Stimulated activated CD8-positive, alpha-beta memory T cell treated with anti-CD3 and anti-CD28 coated beads, Interleukin-12 subunit alpha, Interleukin-12 subunit beta, amount 100 ng/mL, for 24 hours (primary cell): ENCODE data around the gene TRIM68.

ENCODE experiments used
- DNase-seq: peaks from one replicate; pipeline ENCODE4 v3.0.0-alpha.2; 2020; ENCODE audit errors: extremely low read depth

The TRIM68 gene

DNA sequence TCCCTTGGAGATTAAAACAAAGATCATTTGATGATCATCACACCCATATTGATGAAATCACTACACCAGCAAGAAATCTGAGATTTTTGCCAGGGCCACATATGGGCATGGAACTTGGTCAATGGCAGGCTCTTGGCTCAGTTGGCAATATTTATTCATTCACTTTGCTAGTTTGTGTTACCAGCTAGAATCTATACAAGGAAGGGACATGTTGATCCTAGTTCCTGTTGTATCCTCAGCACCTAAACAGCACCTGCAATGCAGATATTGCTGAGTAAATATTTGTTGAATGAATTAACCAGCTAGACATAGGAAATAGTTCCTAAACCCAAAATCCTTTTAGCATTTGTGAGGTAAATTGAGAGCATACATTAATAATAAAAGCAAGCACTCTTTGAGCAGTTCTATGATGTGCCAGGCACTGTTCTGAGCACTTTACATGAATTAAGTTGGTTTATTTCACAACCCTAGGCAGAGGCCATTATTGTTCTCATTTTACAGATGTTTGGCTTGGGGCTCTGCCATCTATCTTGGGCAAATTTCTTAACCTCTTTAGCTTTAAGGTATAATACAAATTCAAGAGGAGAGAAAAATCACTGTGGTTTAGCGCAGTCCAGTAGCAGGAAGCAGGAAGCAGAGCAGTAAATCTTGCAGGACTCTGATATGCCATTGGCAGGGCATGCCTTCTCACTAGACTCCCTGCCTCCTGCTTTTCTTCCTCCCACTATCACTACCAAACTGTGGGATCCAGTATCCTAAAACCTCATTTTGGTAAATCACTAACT lies 1.6 kb downstream of the TRIM68 start:
- no peak for DNase-seq

DNA sequence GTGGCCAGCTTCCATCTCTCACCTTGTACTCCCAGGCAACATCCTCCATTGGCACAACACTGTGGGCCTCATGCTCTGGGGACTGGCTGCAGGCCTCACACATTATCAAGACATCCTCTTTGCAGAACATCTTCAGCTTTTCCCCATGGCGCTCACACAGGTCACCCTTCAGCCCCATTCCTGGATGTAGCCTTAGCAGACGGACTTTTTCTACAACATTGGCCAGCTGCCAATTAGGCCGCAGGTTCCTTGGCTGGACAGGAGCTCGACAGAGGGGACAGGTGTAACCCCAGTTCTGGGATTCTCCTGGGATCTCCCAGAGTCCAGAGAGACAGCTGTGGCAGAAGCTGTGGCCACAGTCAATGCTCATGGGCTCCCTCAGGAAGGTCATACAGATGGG lies 3.0 kb downstream of the TRIM68 start:
- no peak for DNase-seq

DNA sequence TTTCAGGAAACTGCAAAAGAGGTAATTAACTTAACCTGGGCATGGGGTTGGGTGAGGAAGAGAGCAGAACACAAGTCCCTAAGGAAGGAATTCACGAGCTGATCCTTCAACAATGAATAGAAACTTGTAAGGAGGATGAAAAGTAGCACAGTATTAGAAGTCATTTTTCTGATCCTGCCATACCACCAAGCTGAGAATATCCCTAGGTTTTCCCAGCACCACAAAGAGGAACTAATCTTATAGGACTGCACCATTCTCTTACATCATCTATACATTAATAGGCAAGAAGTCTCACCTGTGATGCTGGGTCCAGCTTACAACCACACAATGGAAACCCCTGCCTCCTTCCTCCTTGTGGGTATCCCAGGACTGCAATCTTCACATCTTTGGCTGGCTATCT lies 14.3 kb downstream of the TRIM68 start, which contains the start of gene OR52I1:
Gene OR52I1 (plus strand): TSS at position 301 of the 400 bp plus-strand sequence. CDS start 0 bp downstream, at position 301.
- no peak for DNase-seq

DNA sequence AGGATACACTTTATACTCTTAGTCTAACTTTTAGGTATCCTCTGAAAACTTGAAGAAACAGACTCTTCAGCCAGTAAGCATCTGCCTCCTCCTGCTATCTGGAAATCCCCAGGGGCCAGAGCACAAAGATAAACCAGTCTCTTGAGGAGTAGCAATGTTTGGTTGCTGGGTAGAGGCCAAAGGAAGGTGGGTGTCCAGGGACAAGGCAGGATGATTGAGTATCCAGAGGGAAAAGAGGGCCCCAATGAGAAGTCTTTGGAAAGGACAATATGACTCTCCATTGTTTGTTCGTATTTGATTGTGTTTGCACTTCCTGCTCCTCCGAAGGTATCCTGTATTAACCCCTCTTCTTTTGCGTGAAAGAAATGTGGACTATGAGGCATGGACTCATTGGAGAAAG lies 19.0 kb downstream of the TRIM68 start:
- DNase-seq = no peak

DNA sequence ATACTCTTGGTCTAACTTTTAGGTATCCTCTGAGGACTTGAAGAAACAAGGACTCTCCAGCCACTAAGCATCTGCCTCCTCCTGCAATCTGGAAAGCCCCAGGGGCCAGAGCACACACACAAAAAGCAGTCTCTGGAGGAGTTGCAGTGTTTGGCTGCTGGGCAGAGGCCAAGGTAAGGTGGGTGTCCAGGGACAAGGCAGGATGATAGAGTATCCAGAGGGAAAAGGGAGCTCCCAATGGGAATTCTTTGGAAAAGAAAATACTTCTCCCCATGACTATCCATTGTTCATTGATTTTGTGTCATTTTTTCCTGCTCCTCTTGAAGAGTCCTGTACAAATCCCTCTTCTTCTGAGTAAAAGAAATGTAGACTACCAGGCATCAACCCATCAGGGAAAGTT lies 26.6 kb downstream of the TRIM68 start, which contains the start of gene OR52I2:
Gene OR52I2 (plus strand): TSS at position 301 of the 400 bp plus-strand sequence.
- DNase-seq = no peak

DNA sequence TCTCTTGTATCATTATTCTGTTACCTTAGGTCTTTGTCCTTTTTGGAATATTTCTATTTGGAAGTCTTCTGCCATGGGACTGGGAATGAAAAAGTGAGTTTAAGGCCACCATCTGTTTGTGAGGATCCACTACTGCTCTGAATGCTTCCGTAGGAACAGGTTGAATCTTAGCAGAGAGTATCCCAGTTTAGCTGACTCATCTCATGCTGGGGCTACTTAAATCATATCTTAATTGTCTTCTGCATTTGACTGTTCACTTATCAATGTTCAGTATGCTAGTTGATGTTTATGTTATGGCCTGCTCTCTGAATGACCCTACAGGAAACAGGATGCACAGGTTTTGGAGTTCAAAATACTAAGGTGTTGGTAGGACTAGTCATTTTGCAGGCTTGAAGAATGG lies 27.9 kb downstream of the TRIM68 start:
- no peak for DNase-seq

DNA sequence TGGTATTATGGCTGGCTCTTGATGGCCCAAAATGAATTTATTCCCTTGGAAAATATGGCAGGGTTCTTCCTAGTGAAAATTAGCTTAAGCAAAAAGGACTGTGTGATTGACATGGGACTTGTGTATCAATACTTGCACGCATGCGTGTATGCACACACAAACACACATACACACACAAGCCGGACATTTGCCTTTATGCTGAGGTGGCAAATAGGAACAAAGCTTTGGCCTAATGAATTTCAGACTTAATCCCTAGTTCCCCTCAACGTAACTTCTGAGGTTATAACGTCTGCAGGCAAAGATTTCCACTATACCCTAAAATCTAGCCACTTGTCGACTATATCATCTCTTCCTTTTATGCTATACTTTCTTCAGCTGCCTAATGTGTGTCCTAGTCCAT lies 29.4 kb downstream of the TRIM68 start:
- DNase-seq = no peak

DNA sequence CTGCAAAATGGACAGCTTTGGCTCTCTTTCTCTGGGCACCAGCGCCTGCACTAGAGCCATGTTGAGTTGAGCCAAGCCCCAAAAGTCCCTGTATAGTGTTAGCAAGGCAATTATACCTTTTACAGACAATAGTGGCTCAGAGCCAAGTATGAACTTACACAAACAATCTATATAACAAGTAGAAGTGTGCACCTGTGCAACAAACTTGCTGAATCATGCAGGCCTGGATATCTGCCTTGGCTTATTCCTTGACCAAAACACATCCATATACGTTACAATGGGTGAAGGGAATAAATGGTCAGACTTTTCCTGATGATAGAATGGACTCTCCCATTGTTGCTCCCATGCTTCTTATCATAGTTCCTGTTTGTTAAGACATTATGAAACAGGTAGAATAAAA lies 30.3 kb downstream of the TRIM68 start:
- DNase-seq = no peak

DNA sequence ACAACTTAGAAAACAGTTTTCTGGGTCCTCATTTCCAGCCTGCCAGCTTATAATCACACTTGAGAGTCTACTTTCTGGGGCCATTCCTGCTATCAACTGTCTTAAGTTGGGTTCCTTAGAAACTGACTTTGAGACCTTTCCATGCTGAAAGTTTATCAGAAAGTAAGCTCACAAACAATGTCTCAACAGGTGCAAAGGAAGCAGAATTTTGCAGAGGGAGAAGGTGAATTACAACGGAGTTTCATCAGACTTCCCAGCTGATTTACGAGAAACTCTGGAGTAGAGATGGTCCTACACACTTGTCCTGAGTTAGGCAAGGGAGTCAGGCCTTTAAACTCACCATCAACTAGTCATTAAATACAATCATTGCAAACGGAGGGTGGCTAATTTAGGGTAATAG lies 31.2 kb downstream of the TRIM68 start:
- DNase-seq = no peak

DNA sequence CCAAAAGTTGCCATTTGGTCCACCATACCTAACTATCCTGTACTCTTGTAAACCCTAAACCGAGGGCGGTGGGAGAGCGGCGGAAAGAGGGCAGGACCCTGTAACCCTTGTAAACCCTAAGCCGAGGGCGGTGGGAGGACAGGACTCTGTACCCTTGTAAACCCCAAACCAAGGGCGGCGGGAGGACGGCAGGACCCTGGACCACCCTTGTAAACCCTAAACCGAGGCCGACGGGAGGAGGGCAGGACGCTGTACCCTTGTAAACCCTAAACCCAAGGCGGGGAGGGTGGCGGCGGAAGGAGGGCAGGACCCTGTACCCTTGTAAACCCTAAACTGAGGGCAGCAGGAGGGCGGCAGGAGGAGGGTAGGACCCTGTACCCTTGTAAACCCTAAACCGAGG lies 39.0 kb downstream of the TRIM68 start:
- DNase-seq = no peak

DNA sequence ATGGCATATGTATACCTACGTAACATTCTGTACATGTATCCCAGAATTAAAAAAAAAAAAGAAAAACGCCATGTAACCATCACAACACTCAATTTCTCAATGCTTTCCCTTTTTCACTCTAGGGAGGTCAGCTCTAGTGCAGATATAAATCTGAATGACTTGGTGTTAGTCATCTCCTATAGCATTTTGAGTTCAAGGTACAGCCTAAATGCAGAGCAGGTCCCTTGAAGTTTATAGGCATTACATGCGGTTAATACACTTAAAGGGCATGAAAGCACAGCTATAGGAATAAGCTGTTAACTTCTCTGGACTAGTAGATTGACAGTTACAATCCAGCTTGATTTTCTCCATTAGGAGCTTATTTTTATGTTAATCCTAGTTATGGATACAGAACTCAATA lies 42.7 kb downstream of the TRIM68 start:
- no peak for DNase-seq

DNA sequence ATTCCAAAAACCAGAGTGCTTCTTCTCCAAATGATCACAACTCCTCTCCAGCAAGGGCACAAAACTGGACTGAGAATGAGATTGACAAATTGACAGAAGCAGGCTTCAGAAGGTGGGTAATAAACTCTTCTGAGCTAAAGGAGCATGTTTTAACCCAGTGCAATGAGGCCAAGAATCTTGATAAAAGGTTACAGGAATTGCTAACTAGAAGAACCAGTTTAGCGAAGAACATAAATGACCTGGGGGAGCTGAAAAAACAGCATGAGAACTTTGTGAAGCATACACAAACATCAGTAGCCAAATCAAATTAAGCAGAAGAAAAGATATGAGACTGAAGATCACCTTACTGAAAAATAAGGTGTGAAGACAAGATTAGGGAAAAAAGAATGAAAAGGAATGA lies 47.6 kb downstream of the TRIM68 start:
- no peak for DNase-seq

DNA sequence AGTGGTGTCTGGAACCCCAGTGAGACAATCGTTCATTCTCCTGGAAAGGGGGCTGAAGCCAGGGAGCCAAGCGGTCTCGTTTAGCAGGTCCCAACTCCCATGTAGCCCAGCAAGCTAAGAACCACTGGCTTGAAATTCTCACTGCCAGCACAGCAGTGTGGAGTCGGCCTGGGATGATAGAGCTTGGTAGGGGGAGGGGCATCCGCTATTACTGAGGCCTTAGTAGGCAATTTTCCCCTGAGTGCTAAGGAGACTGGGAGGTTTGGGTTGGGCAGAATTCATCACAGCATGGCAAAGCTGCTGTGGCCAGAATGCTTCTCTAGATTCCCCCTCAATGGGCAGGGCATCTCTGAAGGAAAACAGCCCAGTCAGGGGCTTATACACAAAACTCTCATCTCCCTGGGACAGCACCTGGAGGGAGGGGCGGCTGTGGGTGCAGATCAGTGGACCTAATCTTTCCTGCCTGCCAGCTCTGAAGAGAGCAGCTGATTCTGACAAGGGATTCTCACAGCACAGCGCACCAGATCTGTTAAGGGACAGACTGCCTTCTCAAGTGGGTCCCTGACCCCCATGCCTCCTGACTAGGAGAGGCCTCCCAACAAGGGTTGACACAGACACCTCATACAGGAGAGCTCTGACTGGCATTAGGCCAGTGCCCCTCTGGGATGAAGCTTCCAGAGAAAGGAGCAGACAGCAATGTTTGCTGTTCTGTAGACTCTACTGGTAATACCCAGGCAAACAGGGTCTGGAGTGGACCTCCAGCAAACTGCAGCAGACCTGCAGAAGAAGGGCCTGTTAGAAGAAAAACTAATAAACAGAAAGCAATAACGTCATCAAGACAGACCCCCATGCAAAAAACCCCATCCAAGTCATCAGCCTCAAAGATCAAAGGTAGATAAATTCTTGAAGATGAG lies 48.2 kb downstream of the TRIM68 start:
- DNase-seq = no peak

DNA sequence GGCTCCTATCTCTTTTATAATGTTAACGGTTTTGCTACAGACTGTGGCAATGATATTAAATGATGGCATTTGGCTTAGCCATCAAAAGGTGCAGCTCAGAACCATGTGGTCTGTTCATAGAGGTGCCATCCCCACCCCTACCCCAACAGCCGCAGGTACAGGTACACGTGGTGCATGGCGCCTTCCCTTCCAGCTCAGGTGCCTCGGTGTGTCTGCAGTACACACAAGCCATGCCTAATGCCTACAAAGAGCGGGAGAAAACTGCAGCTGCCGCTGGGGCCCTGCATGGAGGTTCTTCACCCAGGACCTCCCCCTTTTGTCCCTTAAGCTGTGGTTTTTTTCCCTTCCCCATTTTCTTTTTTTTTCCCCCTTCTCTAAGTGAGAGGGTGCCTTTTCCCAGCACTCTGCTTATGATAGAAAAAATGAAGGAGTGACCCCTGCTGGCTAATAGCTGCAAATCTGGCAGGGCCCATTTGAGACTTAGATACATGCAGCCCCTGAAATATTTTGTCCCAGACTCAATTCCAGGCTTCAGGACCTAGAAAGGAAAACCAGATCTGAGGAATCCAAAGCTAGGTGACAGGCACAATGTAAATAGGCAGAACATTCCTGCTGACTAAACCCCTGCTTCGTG lies 56.6 kb downstream of the TRIM68 start:
- no peak for DNase-seq
